Right lobe of liver (tissue), 4 donors: Measurements from ENCODE around the gene EXD2.

ENCODE experiments used
- CTCF ChIP-seq, 4 donors: fragments of 200-600 bp in 3 of 4; fragments of 450-650 bp in 1 of 4; IDR thresholded peaks; one replicate each; pipeline versions ENCODE4 v1.5.1 to v1.8.0; 2016 to 2022; ENCODE audit warnings: antibody characterized with exemption in 4 of 4, mild to moderate bottlenecking in 2 of 4
- POLR2A ChIP-seq: fragments of 450-650 bp; IDR thresholded peaks from one replicate; pipeline ENCODE4 v1.6.1; 2017; ENCODE audit warnings: antibody characterized with exemption, mild to moderate bottlenecking
- donor health status: DM: no; HTN: no; CAD: no.
- donor health status: DM: no; HTN: no; CAD: no.
- donor health status: DM: no; HTN: yes; CAD: no.

GRCh38 chr14:69170839-69171238 is 20.5 kb upstream of the EXD2 start:
- TF ChIP-seq CTCF (IDR thresholded peaks at IDR 0.05), result no peak
- no peak for TF ChIP-seq POLR2A
